GM21381 (cell line): Measurements from ENCODE around the gene TBC1D5.
"Not testable (repeated sequence)": the region's sequence is repeated elsewhere in the genome, so short reads cannot be mapped to it uniquely, and the experiment has no call there.

Experiments
- ATAC-seq: cut with Tn5 transposase; IDR thresholded peaks from one replicate; pipeline ENCODE4 v1.9.1; 2021; ENCODE audit warnings: mild to moderate bottlenecking, moderate library complexity; ENCODE audit not compliant: unreplicated experiment

The TBC1D5 gene

DNA sequence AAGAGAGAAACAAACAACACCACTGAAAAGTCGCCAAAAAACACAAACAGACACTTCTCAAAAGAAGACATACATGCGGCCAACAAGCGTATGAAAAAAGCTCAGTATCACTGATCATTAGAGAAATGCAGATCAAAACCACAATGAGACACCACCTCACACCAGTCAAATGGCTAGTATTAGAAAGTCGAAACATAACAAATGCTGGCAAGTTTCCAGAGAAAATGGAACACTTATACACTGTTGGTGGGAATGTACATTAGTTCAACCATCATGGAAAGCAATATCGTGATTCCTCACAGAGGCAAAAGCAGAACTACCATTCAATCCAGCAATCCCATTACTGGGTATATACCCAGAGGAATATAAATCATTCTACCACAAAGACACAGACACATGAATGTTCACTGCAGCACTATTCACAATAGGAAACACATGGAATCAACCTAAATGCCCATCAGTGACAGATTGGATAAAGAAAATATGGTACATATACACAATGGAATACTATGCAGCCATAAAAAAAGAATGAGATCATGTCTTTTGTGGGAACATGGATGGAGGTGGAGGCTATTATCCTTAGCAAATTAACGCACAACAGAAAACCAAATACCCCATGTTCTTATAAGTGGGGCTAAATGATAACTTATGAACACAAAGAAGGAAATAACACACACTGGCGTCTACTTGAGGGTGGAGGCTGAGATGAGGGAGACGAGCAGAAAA lies 93.6 kb downstream of the TBC1D5 start:
- ATAC-seq, result not testable (repeated sequence)

DNA sequence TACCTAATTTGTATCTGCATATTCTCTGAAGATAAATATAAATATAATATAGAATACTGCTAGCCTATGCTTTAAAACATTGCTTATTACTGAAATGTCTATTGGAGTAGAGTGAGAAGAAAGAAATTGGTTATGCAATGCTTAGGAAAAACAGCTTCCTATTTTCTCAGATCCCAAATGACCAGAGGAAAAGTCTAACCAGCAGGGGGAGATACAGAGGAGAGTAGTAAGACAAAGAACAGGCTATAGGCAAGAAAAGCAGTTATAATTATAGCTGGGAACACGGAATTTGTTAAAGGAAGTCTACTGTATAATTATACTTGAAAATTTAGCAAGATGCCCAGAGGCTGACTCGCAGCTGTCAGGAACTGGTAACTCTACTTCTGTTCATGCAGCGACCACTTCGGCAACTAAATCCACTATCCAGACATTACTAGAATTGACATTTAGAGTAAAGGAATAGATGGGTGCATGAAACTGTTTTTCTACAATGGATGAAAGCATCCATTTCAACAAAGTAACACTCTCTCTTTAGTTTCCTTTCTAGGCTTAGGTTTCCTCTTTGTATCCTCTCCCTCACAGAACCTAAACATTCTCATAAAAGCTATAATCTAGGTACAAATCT lies 97.2 kb downstream of the TBC1D5 start:
- no peak for ATAC-seq

DNA sequence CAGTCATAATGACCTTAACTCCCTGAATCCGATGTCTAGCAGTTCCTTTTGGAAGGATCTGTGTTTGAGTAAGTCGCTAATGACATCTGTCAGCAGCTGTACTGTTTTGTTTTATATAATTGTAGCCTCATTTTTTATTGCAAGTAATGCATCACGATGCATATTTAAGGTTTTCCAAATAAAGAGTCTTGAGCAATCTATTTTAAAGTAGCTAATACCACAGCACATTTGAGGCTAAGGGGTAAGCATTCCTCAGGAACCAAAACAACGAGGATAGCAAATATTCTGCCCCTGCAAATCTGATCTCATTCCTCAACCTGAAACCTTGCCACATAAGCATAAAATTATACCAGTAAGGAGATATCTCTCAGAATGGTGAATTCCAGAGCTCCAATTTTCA lies 98.7 kb downstream of the TBC1D5 start:
- ATAC-seq, result no peak

DNA sequence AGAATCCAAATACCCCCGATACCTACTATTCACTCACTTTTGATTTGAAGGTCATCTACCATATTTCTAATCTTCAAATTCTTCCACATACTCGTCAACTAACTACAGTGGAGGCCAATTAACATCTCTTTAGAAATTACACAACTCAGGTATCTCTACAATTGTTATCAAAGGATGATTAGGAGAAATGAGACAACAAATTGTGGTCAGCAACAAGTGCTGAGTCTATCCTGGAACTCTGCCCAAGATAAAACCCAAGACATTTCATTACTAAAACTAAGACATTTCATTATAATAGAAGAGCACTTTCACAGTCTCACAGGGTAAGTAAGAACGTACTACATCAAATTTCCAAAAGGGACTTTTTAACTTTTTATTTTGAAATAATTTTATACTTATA lies 100.0 kb downstream of the TBC1D5 start:
- no peak for ATAC-seq

DNA sequence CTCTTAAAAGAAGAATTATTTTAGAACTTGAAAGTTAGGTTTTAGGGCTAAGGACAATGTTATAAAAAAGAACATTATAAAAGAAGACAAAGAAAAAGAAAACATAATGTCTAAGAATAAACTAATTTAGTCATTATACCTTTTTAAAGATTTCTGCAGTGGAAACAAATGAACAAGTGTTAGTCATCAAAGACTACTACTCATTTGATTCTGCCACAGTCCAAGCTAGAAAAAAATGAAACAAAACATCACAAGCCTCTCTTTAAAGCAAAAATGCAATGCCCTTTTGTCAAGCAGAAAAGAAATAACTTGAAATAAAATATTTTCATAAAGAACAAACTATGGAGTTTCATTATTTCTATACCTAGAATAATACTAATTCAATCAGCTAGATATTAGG lies 102.0 kb downstream of the TBC1D5 start:
- no peak for ATAC-seq

- no peak for ATAC-seq
Observed at GRCh38 chr3:17639765-17640164, 102.7 kb downstream of the TBC1D5 start.

DNA sequence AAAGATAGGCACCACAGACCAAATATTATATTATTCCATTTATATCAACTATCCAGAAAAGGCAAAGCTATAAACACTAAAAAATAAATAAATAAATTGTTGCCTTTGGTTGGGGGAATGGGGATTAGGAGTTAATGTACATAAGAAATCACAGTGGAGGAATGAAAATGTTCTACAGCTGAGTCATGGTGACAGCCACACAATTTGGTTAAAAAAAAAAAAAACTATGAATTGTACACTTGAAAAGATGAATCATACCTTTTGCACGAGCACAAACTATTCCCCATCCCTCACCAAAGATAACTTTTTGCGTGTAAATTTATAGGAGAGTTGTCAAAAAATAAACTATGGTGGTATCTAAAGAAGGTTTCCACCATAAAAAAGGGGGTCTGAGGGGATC lies 103.2 kb downstream of the TBC1D5 start:
- ATAC-seq, result no peak

DNA sequence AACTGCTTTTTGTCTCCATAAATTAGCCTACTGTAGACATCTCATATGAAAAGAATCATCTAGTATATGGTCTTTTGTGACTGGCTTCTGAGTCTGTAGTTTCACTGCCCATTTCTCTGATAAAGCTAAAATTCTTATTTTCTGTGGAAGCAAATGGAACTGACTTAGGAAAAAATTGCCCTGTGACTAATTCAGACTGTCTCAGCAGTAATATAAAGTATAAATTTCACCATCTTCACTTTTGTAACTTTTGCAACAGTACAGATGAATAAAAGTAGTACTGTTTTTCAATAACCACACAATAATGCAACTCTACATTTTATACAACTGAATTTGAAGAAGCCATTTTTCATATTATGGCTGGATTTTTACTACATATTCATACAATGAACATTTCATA lies 104.1 kb downstream of the TBC1D5 start:
- ATAC-seq, result no peak

GRCh38 chr3:17635675-17636074 lies 106.8 kb downstream of the TBC1D5 start:
- ATAC-seq, result not testable (repeated sequence)

DNA sequence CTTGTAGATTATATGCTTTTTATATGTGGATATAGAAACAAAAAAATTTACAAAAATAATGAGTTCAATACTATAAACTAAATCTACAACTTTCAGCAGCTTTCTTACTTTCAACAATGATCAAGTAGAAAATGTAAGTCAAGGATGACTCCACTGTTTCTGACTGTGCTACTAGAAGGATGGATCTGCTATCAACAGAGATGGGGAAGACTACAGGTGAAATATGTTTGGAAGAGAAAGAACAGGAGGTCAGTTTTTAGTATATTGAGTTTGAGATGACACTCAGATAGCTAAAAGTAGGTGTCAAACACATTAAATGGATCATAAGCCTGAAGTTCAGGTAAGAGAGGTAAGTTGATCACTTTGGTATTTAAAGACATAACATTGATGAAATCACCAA lies 107.5 kb downstream of the TBC1D5 start:
- ATAC-seq, result no peak

DNA sequence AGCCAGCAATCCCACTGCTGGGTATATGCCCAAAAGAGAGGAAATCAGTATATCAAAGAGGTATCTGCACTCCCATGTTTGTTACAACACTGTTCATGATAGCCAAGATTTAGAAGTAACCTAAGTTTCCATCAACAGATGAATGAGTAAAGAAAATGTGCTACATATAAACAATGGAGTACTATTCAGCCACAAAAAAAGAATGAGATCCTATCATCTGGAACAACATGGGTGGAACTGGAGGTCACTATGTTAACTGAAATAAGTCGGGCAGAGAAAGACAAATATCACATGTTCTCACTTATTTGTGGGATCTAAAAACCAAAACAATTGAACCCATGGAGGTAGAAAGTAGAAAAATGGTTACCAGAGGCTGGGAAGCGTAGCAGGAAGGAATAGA lies 108.2 kb downstream of the TBC1D5 start:
- ATAC-seq, result no peak

GRCh38 chr3:17632401-17633100 lies 109.9 kb downstream of the TBC1D5 start:
- ATAC-seq, result no peak

- ATAC-seq, result no peak
Observed at GRCh38 chr3:17631609-17632008, 110.8 kb downstream of the TBC1D5 start.

GRCh38 chr3:17629400-17629799 lies 113.0 kb downstream of the TBC1D5 start:
- no peak for ATAC-seq

DNA sequence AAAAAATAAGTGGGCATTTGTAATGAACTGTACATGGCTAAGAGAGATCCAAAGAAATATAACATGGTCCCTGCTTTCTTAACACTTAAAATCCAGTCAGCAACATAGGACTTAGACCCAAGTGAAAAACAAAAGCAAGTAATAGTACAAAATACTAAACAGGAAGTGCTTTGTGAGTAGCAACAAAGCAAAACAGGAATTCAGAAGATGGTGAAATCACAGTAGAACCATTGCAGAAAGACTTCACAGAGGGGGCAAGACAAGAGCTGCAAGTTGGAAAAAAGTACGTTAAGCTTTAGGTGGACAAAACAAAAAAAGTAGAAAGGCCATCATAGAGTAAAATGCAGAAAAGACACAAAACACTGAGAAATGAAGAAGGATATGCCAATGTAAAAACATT lies 116.0 kb downstream of the TBC1D5 start:
- no peak for ATAC-seq

DNA sequence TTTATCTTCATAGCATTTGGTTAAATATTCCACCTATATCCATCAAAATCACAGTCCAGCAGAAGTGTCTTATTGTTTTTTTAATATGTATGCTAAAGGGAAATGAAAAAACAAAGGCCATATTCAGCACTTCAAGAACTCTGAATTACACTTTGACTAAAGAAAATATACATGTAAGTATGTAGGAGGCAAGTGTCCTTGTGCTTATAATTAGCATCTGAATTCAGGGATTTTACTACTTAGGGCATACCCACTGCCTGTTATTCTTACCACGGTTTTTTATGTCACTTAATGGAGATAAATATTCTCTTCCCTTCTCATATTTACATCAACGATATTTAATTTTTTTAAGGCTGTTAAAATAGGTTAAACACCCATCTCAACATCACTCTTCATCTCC lies 117.3 kb downstream of the TBC1D5 start:
- ATAC-seq, result no peak

DNA sequence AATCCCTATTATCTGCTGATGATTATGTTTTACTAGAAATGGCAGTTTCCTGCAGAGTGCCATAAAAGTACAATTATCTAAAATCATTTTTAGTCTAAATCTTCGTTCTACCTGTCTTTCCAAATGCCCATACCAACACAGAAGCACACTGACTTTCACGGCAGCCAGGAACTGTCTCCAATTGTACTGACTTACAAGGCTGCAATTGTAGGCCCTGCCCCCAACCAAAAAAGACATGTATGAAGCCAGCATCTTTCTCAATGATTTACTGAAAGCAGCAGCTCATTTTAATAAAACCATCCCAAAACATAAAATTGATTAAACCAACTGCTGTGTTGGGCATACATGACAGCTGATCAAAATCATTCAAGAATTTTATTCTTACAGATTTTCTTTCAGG lies 119.0 kb downstream of the TBC1D5 start:
- ATAC-seq, result no peak

- ATAC-seq, result no peak
Observed at GRCh38 chr3:17619968-17620367, 122.5 kb downstream of the TBC1D5 start.

GRCh38 chr3:17613017-17613416 lies 129.4 kb downstream of the TBC1D5 start:
- ATAC-seq, result not testable (repeated sequence)

DNA sequence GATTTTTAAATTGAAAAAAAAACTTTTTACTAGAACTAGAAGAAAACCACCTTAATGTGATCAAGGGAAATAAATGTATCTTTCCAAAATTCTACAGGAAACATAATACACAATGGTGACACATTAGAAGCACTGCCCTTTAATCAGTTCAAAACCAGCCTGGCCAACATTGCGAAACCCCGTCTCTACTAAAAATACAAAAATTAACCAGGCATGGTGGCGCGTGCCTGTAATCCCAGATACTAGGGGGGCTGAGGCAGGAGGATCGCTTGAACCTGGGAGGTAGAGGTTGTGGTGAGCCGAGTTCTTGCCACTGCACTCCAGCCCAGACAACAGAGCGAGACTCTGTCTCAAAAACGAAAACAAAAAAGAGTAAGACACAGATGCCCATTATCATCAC lies 134.5 kb downstream of the TBC1D5 start:
- ATAC-seq, result no peak

- no peak for ATAC-seq
Observed at GRCh38 chr3:17605934-17606333, 136.5 kb downstream of the TBC1D5 start.

DNA sequence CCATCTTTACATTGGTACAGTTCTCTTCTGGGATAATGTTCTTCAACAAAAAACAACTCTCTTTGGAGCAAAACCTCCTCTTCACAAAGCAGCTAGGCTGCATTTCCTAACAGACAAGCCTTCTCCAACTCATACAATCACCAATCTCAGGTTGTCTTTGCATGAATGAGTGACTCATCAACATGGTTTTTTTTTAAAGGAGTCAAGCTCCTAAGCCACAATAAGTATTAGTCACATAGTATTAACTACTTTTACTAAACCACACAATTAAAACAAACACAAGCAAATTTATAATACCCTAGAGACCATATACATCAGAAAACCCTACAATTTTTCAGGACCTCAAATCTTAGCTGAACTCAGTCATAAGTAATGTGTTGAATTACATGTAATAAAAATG lies 137.4 kb downstream of the TBC1D5 start:
- no peak for ATAC-seq
